Adrenal gland (tissue), 12 donors: ENCODE measurements around the gene RWDD2A. TPM values are rescaled to one million over a fixed set of nuclear protein-coding genes. Genes with fewer than 3 reads are reported as not detected.

Experiments
- DNase-seq, 7 donors: peaks; one replicate each; pipeline ENCODE4 v3.0.0-alpha.2; 2019 to 2020
- H3K27ac ChIP-seq, 5 donors: fragments of 200-600 bp; sonication (generic) in 4 of 5; 1 replicate in 3 of 5; 2 replicates in 2 of 5; pipeline versions ENCODE4 v1.5.1 to v1.8.0; 2016 to 2020; ENCODE audit warnings: mild to moderate bottlenecking in 1 of 5
- H3K27me3 ChIP-seq: fragments of 200-600 bp; 2 replicates; pipeline ENCODE4 v1.8.0; 2021
- H3K36me3 ChIP-seq, 2 donors: fragments of 200-600 bp; replicated peaks in 1 of 2; 1 replicate in 1 of 2; 2 replicates in 1 of 2; pipeline versions ENCODE4 v1.5.1 to v1.8.0; 2018 to 2022
- H3K4me1 ChIP-seq, 2 donors: fragments of 200-600 bp; replicated peaks in 1 of 2; 1 replicate in 1 of 2; 2 replicates in 1 of 2; pipeline versions ENCODE4 v1.5.1 to v1.8.0; 2018 to 2021
- H3K4me3 ChIP-seq, 4 donors: fragments of 200-600 bp; sonication (generic) in 3 of 4; one replicate each; pipeline ENCODE4 v1.5.1; 2016 to 2018
- H3K9me3 ChIP-seq, 3 donors: fragments of 200-600 bp; sonication (generic) in 1 of 3; replicated peaks in 1 of 3; 1 replicate in 2 of 3; 2 replicates in 1 of 3; pipeline versions ENCODE4 v1.5.1 to v1.8.0; 2016 to 2021
- CTCF ChIP-seq, 6 experiments: fragments of 450-650 bp in 4 of 6; fragments of 200-600 bp in 2 of 6; sonication (generic) in 1 of 6; IDR thresholded peaks; 1 replicate in 5 of 6; 2 replicates in 1 of 6; pipeline versions ENCODE4 v1.5.1 to v1.8.0; 2016 to 2021; ENCODE audit warnings: antibody characterized with exemption in 6 of 6, mild to moderate bottlenecking in 2 of 6, moderate library complexity in 1 of 6
- POLR2A ChIP-seq, 2 donors: fragments of 450-650 bp; IDR thresholded peaks; one replicate each; pipeline ENCODE4 v1.6.1; 2017; ENCODE audit warnings: antibody characterized with exemption in 2 of 2, mild to moderate bottlenecking in 2 of 2, moderate library complexity in 1 of 2
- WGBS, 4 donors: extraction: QIAGEN DNeasy Blood & Tissue Kit in 2 of 4; methylation state at CpG; one replicate each; pipeline versions ENCODE4 v1.1.5 to v1.1.7; 2013 to 2017; 5-methylcytosine and 5-hydroxymethylcytosine counted together
- intact Hi-C, 2 donors: fragments of 100-400 bp; cut with DNase I; formaldehyde crosslinking; loops; one replicate each; pipeline versions ENCODE4 v1.14.1 to v1.15.0; 2022 to 2023
- polyA plus RNA-seq, 3 donors: library from polyadenylated mRNA; stranded (reverse); fragments of 200-250 nt in 2 of 3; fragments of 350-450 nt in 1 of 3; fragmentation: Illumina TruSeq in 1 of 3; extraction: RNeasy Lipid Tissue Mini Kit (QIAGEN cat#74804) in 1 of 3; gene quantifications; one replicate each; pipeline ENCODE4 v1.2.3, GENCODE V29; 2013 to 2014
- total RNA-seq, 9 donors: library from RNA; depleted of rRNA in 4 of 9; stranded (reverse); fragments of >200 nt in 4 of 9; fragments of 120-200 nt in 1 of 9; fragmentation: NEBNext Ultra II Directional in 1 of 9; extraction: Animal tissue kit (Norgen Biotek cat#: 25700) in 1 of 9; gene quantifications; one replicate each; pipeline versions ENCODE4 v1.1.0 to v1.2.4, GENCODE V29; 2013 to 2023
- donor health status: healthy with polysubstance abuse.
- donor health status: Bipolar disorder and iron deficiency.
- donor health status: DM: yes; HTN: yes; CAD: no.
- donor health status: DM: no; HTN: no; CAD: no.
- donor health status: DM: no; HTN: no; CAD: no.
- donor health status: DM: yes; HTN: yes; CAD: no.

The RWDD2A gene
- total and polyA plus RNA-seq, 12 donors: 4.6 to 18.3 (median 7.9) TPM

GRCh38 chr6:83180426-83180950 is 12.7 kb upstream of the RWDD2A start:
- TF ChIP-seq CTCF (IDR thresholded peaks at IDR 0.05) (no peak), POLR2A (IDR thresholded peaks at IDR 0.05) (no peak)
- no peak overlapping the region for H3K27ac ChIP-seq
- intact Hi-C loops: no loop called here
- peaks cover 0 to 56% of the 10 kb centered on the region in 2 donors for H3K36me3 ChIP-seq
- H3K27me3 ChIP-seq: no peaks in the 10 kb centered on the region
- no peaks in the 10 kb centered on the region for H3K9me3 ChIP-seq
- H3K4me1 ChIP-seq: peaks cover 0 to 20% of the 10 kb centered on the region in 2 donors
- no peak for DNase-seq
- H3K4me3 ChIP-seq: no peak overlapping the region

GRCh38 chr6:83182114-83182513 is 11.0 kb upstream of the RWDD2A start:
- H3K27ac ChIP-seq: peak overlapping the region in 2 of 5 donors; percentile 49 to 71
- H3K27me3 ChIP-seq: no peaks in the 10 kb centered on the region
- 89 to 93% (median 90%) methylated on average over 1 of the region's 1 CpG for WGBS, 4 donors
- no peaks in the 10 kb centered on the region for H3K9me3 ChIP-seq
- H3K4me1 ChIP-seq: peaks cover 0 to 20% of the 10 kb centered on the region in 2 donors
- intact Hi-C loops: no loop called here
- H3K4me3 ChIP-seq: no peak overlapping the region
- peaks cover 0 to 51% of the 10 kb centered on the region in 2 donors for H3K36me3 ChIP-seq
- no peak for TF ChIP-seq POLR2A (IDR thresholded peaks at IDR 0.05)
- no peak for TF ChIP-seq CTCF (IDR thresholded peaks at IDR 0.05)
- no peak for DNase-seq

GRCh38 chr6:83183082-83183828 is 9.9 kb upstream of the RWDD2A start:
- peaks cover 0 to 60% of the 10 kb centered on the region in 2 donors for H3K36me3 ChIP-seq
- peak in 5 of 7 donors; percentile 29 to 49 (median 39) for DNase-seq
- no peaks in the 10 kb centered on the region for H3K9me3 ChIP-seq
- 46 to 65% (median 53%) methylated on average over 9 of the region's 9 CpGs for WGBS, 4 donors
- H3K4me3 ChIP-seq: no peak overlapping the region
- H3K4me1 ChIP-seq: peaks cover 0 to 23% of the 10 kb centered on the region in 2 donors
- peak overlapping the region in 4 of 5 donors; percentile 42 to 71 (median 63) for H3K27ac ChIP-seq
- no peaks in the 10 kb centered on the region for H3K27me3 ChIP-seq
- intact Hi-C loops: no loop called here
- no peak for TF ChIP-seq POLR2A (IDR thresholded peaks at IDR 0.05)
- TF ChIP-seq CTCF (IDR thresholded peaks at IDR 0.05): no peak

- WGBS, 4 donors: 88 to 100% (median 98%) methylated on average over 2 of the region's 2 CpGs
- DNase-seq: no peak
- H3K27me3 ChIP-seq: no peaks in the 10 kb centered on the region
- intact Hi-C loops: no loop called here
- no peaks in the 10 kb centered on the region for H3K9me3 ChIP-seq
- no peak for TF ChIP-seq POLR2A (IDR thresholded peaks at IDR 0.05)
- no peak for TF ChIP-seq CTCF (IDR thresholded peaks at IDR 0.05)
- H3K36me3 ChIP-seq: peaks cover 0 to 56% of the 10 kb centered on the region in 2 donors
- peaks cover 0 to 27% of the 10 kb centered on the region in 2 donors for H3K4me1 ChIP-seq
- no peak overlapping the region for H3K4me3 ChIP-seq
- H3K27ac ChIP-seq: no peak overlapping the region
Observed at GRCh38 chr6:83185096-83185495, 8.1 kb upstream of the RWDD2A start.
